ENCODE results near the gene CA9. TPM values are rescaled to one million over a fixed set of nuclear protein-coding genes. Genes with fewer than 3 reads are reported as not detected.

CA9 gene
- polyA plus RNA-seq, 5 donors: 0.51 to 1.3 (median 1.1) TPM

GRCh38 chr9:35690614-35691333 lies 17.0 kb downstream of the CA9 start:
- peak; percentile 79 for DNase-seq

- DNase-seq: no peak
These were observed 17.6 kb downstream of the CA9 start for GRCh38 chr9:35691334-35691650.

- no peak for DNase-seq
These were observed 18.1 kb downstream of the CA9 start for GRCh38 chr9:35691757-35692301.

GRCh38 chr9:35695943-35696401 lies 22.2 kb downstream of the CA9 start:
- no peak for DNase-seq

- DNase-seq: no peak
These were observed 22.9 kb downstream of the CA9 start for GRCh38 chr9:35696520-35697215.

GRCh38 chr9:35697486-35697885 lies 23.8 kb downstream of the CA9 start:
- DNase-seq: no peak

GRCh38 chr9:35698231-35698630 lies 24.5 kb downstream of the CA9 start:
- no peak for DNase-seq

GRCh38 chr9:35700031-35700430 lies 26.3 kb downstream of the CA9 start:
- no peak for DNase-seq

- no peak for DNase-seq
These were observed 27.2 kb downstream of the CA9 start for GRCh38 chr9:35700942-35701341.

- DNase-seq: no peak
These were observed 29.0 kb downstream of the CA9 start for GRCh38 chr9:35702696-35703095.

GRCh38 chr9:35703906-35704672 lies 30.4 kb downstream of the CA9 start:
- DNase-seq: no peak

GRCh38 chr9:35705372-35705771 lies 31.6 kb downstream of the CA9 start:
- DNase-seq: no peak

GRCh38 chr9:35705836-35706430 lies 32.2 kb downstream of the CA9 start:
- DNase-seq: no peak

- no peak for DNase-seq
These were observed 33.2 kb downstream of the CA9 start for GRCh38 chr9:35706951-35707350.

- DNase-seq: no peak
These were observed 34.4 kb downstream of the CA9 start for GRCh38 chr9:35708146-35708545.

GRCh38 chr9:35710818-35711500 lies 37.2 kb downstream of the CA9 start:
- no peak for DNase-seq

GRCh38 chr9:35711501-35712428 lies 38.0 kb downstream of the CA9 start:
- no peak for DNase-seq

- no peak for DNase-seq
These were observed 39.2 kb downstream of the CA9 start for GRCh38 chr9:35712762-35713400.

- no peak for DNase-seq
These were observed 39.9 kb downstream of the CA9 start for GRCh38 chr9:35713578-35713977.

GRCh38 chr9:35714123-35714522 lies 40.4 kb downstream of the CA9 start:
- DNase-seq: no peak

Measured in right lung (tissue), 5 donors.